GM12801 (cell line): ENCODE measurements around the gene NPHP4.

Source experiments
- TF ChIP-seq, protein P1 (sequence below): IDR thresholded peaks from one replicate; pipeline ENCODE4 v1.5.1; 2011; ENCODE audit warnings: control low read depth; ENCODE audit not compliant: insufficient read length; ENCODE audit errors: extremely low read depth

The NPHP4 gene

DNA sequence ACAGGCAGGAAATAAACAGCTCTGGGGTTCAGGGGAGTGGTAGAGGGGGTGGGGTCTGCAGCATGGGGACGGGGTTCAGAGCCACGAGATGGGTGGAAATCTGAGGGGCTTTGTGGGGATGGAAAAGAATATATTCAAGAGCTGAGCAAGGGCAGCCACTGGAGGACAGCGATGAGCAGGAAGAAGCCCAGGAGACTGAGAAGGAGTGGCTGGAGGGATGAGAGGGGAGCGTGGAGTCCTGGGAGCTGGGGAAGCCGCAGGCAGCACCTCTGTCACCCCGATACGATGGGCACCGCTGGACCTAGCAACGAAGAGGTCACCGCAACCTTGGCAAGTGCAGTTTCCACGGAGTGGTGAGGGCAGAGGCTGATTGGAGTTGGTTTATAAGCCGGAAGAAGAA is 43.5 kb upstream of the NPHP4 start:
- TF ChIP-seq, protein P1, sequence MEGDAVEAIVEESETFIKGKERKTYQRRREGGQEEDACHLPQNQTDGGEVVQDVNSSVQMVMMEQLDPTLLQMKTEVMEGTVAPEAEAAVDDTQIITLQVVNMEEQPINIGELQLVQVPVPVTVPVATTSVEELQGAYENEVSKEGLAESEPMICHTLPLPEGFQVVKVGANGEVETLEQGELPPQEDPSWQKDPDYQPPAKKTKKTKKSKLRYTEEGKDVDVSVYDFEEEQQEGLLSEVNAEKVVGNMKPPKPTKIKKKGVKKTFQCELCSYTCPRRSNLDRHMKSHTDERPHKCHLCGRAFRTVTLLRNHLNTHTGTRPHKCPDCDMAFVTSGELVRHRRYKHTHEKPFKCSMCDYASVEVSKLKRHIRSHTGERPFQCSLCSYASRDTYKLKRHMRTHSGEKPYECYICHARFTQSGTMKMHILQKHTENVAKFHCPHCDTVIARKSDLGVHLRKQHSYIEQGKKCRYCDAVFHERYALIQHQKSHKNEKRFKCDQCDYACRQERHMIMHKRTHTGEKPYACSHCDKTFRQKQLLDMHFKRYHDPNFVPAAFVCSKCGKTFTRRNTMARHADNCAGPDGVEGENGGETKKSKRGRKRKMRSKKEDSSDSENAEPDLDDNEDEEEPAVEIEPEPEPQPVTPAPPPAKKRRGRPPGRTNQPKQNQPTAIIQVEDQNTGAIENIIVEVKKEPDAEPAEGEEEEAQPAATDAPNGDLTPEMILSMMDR = no peak

DNA sequence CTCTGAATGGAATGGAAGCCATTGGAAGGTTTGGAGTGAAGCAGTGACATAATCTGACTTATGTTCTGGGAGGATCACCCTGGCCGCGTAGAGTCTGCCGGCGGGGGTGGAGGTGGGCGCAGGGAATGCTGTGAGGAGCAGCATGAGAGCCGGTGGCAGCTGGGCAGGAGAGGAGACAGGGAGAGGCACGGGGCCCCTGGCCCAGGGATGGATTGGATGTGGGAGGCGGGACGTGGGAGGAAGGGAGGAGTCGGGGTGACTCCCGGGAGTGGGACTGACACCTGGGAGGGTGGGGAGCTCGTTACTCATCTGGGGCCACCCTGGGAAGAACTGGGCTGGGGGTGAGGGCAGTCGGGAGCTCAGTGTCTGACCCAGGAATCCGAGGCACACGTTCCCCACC is 43.1 kb upstream of the NPHP4 start:
- TF ChIP-seq, protein P1 = no peak

DNA sequence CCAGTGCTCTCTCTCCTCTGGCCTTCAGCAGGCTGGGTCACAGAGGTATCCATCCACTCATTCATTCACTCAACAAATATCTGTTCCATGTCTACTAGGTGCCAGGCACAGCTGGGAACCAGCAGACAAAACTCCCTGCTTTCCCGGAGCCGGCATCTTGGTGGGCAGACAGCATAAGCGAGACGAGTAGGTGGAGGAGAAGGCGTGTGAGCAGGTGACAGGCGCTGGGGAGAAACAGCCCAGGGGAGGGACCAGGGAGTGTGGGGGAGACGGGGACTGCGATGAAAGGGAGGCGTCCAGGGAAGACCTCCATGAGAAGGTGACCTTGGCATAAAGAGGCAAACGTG is 42.5 kb upstream of the NPHP4 start:
- TF ChIP-seq, protein P1 = no peak

DNA sequence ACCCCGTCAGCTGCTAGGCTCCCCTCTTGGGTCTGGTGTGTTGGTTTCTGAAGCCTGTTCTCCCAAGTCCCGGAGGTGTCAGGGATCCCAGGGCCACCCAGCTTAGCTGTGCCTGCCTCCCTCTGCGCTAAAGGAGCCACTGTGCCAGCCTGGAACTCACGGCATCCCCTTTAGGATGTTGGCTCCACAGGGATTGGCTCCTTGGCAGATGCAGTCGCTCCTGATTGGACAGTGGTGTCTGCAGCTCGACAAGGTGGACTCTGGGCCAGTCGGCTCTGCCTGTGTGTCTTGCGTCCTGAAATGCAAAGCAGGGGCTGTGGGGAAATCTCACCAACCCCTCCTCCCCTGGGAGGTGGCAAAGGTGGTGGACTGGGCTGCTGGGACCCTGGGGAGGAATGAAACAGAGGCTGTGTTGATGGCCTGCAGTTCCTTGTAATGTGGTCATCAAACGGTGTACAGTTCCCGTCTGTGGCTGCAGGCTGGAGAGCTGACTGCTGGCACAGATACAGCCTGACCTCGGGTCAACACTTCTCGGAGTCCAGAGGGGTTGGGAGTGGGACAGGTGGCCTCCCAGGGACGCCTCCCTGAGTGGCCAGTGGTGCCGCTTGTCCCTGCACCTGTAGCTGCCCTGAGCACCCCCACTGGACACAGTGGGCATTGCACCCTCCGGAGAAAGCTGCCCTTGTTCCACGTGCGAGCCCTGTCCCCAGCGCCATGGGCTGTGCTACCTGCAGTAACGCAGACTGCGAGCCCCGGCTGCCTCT is 41.9 kb upstream of the NPHP4 start:
- TF ChIP-seq, protein P1 = no peak

DNA sequence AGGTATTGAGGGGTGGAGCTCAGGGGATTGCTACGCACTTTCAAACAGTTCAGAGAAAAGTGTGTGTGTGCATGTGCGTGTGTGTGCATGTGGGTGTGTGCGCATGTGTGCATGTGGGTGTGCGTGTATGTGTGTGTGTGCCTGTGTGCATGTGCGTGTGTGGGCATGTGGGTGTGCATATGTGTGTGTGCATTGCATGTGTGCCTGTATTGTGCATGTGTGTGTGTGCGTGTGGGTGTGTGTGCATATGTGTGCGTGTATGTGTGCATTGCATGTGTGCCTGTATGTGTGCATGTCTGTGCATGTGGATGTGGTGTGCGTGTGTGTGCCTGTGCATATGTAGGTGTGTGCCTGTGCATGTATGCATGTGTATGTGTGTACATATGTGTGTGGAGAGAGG is 40.9 kb upstream of the NPHP4 start:
- TF ChIP-seq, protein P1 = no peak

DNA sequence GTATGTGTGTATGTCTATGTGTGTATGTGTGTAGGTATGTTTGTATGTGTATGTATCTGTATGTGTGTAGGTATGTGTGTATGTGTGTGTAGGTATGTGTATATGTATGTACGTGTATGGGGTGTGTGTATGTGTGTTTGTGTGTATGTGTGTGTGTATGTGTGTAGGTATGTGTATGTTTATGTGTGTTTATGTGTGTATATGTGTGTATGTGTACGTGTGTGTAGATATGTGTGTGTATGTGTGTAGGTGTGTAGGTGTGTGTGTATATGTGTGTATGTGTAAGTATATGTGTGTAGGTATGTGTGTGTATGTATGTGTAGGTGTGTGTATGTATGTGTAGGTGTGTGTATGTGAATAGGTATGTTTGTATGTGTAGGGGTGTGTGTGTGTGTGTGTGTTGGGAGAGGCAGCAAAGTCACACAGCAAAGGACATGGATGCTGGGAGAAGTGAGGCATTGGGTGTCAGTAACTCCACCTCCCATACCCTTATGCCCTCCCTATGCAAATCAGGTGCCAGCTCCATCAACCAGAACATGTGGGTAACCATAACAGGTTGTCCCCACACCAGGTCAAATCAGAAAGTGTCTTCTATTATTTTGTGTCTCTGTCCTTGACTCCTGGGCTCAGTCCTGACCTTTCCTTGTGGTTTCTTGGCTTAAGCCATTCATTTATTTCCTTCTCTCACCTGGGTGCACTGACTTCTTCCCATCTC is 38.5 kb upstream of the NPHP4 start:
- TF ChIP-seq, protein P1 = no peak

DNA sequence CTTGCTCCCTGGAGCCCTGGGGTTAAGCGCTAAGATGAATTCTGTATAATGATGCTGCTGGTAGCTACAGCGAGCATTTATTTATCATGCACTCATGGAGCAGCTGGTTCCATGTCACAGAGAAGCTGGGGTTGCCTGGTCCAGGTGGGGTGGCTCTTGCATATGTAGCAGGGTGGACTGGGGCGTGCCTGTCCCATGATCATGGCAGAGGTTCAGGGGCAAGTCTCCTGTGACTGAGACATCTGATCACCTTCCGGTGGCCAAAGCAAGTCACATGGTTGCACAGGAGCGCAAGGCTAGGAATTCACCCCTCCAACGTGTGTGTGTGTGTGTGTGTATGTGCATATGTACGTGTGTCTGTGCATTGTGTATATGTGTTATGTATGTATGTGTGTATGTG is 37.9 kb upstream of the NPHP4 start:
- TF ChIP-seq, protein P1 = no peak
